IMR-90 (cell line): ENCODE measurements around the gene RAMP3. TPM values are rescaled to one million over a fixed set of nuclear protein-coding genes. Genes with fewer than 3 reads are reported as not detected.

ENCODE experiments used
- ATAC-seq: fragments of 200-7000 bp; cut with Tn5 transposase; 2 replicates; pipeline ENCODE4 v1.9.1; 2020; ENCODE audit warnings: low read depth, mild to moderate bottlenecking, moderate library complexity
- BruUV-seq: library from RNA; stranded (reverse); fragments of 400-500 nt; replicated peaks from 2 replicates; lab custom pipeline; 2021; lab: Mats Ljungman, UMichigan
- CTCF ChIA-PET: fragments of 300-600 bp; formaldehyde crosslinking; extraction: SDS; loops from one replicate; lab custom pipeline; 2021; ENCODE audit warnings: antibody characterized with exemption; lab: Yijun Ruan, JAX
- POLR2A ChIA-PET: fragments of 300-600 bp; sonication (Branson Sonifier 250); formaldehyde crosslinking; loops from one replicate; lab custom pipeline; 2022; ENCODE audit warnings: antibody characterized with exemption; ENCODE audit not compliant: unreplicated experiment; lab: Charles Lee
- DNase-seq: peaks from one replicate; pipeline ENCODE4 v3.0.0; 2013
- H2AFZ ChIP-seq: replicated peaks from 2 replicates; pipeline ENCODE3; 2013; ENCODE audit warnings: low read length, mild to moderate bottlenecking; ENCODE audit not compliant: poor library complexity
- H2AK5ac ChIP-seq: 2 replicates; pipeline ENCODE4 v1.6.1; 2013; ENCODE audit warnings: low read depth, low read length, inconsistent platforms
- H2AK9ac ChIP-seq: replicated peaks from 2 replicates; pipeline ENCODE3; 2013; ENCODE audit warnings: mild to moderate bottlenecking, low read depth, low read length, moderate library complexity; ENCODE audit not compliant: poor library complexity
- H2BK120ac ChIP-seq: 2 replicates; pipeline ENCODE4 v1.6.1; 2013; ENCODE audit warnings: low read depth, low read length, inconsistent platforms
- H2BK15ac ChIP-seq: 3 replicates; pipeline ENCODE4 v1.6.1; 2013; ENCODE audit warnings: low read depth, low read length, inconsistent platforms
- H2BK20ac ChIP-seq: 2 replicates; pipeline ENCODE4 v1.6.1; 2013; ENCODE audit warnings: low read depth, mild to moderate bottlenecking, inconsistent platforms, low read length, moderate library complexity
- H2BK5ac ChIP-seq: 2 replicates; pipeline ENCODE4 v1.6.1; 2013; ENCODE audit warnings: mild to moderate bottlenecking, low read depth, low read length, inconsistent platforms; ENCODE audit not compliant: poor library complexity, severe bottlenecking
- H3K14ac ChIP-seq: replicated peaks from 2 replicates; pipeline ENCODE4 v1.6.1; 2013; ENCODE audit warnings: low read depth, low read length, inconsistent platforms
- H3K18ac ChIP-seq: 2 replicates; pipeline ENCODE4 v1.6.1; 2013; ENCODE audit warnings: low read depth, low read length, control low read depth
- H3K23ac ChIP-seq: 2 replicates; pipeline ENCODE4 v1.6.1; 2013; ENCODE audit warnings: low read depth, low read length, inconsistent platforms
- H3K27ac ChIP-seq: 2 replicates; pipeline ENCODE4 v1.5.1; 2013; ENCODE audit warnings: mild to moderate bottlenecking, control low read depth, low read length; ENCODE audit not compliant: insufficient read depth
- H3K27me3 ChIP-seq: 2 replicates; pipeline ENCODE4 v1.6.1; 2013; ENCODE audit warnings: low read length; ENCODE audit not compliant: control insufficient read depth, insufficient read depth
- H3K36me3 ChIP-seq: 2 replicates; pipeline ENCODE4 v1.6.1; 2013; ENCODE audit warnings: low read length, mixed read lengths; ENCODE audit not compliant: control insufficient read depth, insufficient read depth
- H3K4ac ChIP-seq: 2 replicates; pipeline ENCODE4 v1.6.1; 2013; ENCODE audit warnings: low read depth, low read length, inconsistent platforms
- H3K4me1 ChIP-seq: 2 replicates; pipeline ENCODE4 v1.6.1; 2013; ENCODE audit warnings: low read length, mixed read lengths; ENCODE audit not compliant: control insufficient read depth, insufficient read depth
- H3K4me2 ChIP-seq: 2 replicates; pipeline ENCODE4 v1.6.1; 2013; ENCODE audit warnings: low read depth, mild to moderate bottlenecking, control low read depth, low read length, moderate library complexity
- H3K4me3 ChIP-seq: 2 replicates; pipeline ENCODE4 v1.5.1; 2013; ENCODE audit warnings: low read depth, mild to moderate bottlenecking, control low read depth, low read length, moderate library complexity; ENCODE audit not compliant: insufficient read depth
- H3K56ac ChIP-seq: 2 replicates; pipeline ENCODE4 v1.6.1; 2013; ENCODE audit warnings: low read length, inconsistent platforms; ENCODE audit not compliant: insufficient read depth; ENCODE audit errors: extremely low read depth
- H3K79me1 ChIP-seq, 2 experiments: 2 replicates each; pipeline ENCODE4 v1.6.1; 2013; ENCODE audit warnings: low read length in 2 of 2, inconsistent platforms in 1 of 2, low read depth in 1 of 2
- H3K9ac ChIP-seq: 2 replicates; pipeline ENCODE4 v1.6.1; 2013; ENCODE audit warnings: low read depth, low read length, control low read depth
- H3K9me1 ChIP-seq: 2 replicates; pipeline ENCODE4 v1.6.1; 2013; ENCODE audit warnings: low read length, inconsistent platforms; ENCODE audit not compliant: insufficient read depth
- H3K9me3 ChIP-seq: 2 replicates; pipeline ENCODE4 v1.6.1; 2013; ENCODE audit warnings: low read length; ENCODE audit not compliant: control insufficient read depth, insufficient read depth
- H4K20me1 ChIP-seq: 2 replicates; pipeline ENCODE4 v1.6.1; 2013; ENCODE audit warnings: low read length, inconsistent platforms; ENCODE audit not compliant: insufficient read depth
- H4K5ac ChIP-seq: 2 replicates; pipeline ENCODE4 v1.6.1; 2013; ENCODE audit warnings: mild to moderate bottlenecking, low read depth, low read length, control low read depth
- H4K8ac ChIP-seq, 2 experiments: 2 replicates each; pipeline ENCODE4 v1.6.1; 2013; ENCODE audit warnings: low read depth in 2 of 2, low read length in 2 of 2, control low read depth in 1 of 2, inconsistent platforms in 1 of 2
- H4K91ac ChIP-seq: 2 replicates; pipeline ENCODE4 v1.6.1; 2013; ENCODE audit warnings: low read depth, low read length, inconsistent platforms; ENCODE audit not compliant: insufficient read depth
- BHLHE40 ChIP-seq: fragments of 150-350 bp; IDR thresholded peaks from 2 replicates; pipeline ENCODE4 v1.6.1; 2016; ENCODE audit warnings: mild to moderate bottlenecking, low read depth, low read length
- CHD1 ChIP-seq: IDR thresholded peaks from 2 replicates; pipeline ENCODE4 v1.6.1; 2012; ENCODE audit warnings: low read depth, low read length, improper control_type of control experiment
- FOS ChIP-seq: fragments of 150-350 bp; IDR thresholded peaks from 2 replicates; pipeline ENCODE4 v1.6.1; 2016; ENCODE audit warnings: low read depth, low read length
- MAFK ChIP-seq: IDR thresholded peaks from 2 replicates; pipeline ENCODE4 v1.6.1; 2012; ENCODE audit warnings: low read depth, low read length, improper control_type of control experiment
- MAZ ChIP-seq: IDR thresholded peaks from 2 replicates; pipeline ENCODE4 v1.6.1; 2012; ENCODE audit warnings: low read depth, mild to moderate bottlenecking, low read length, improper control_type of control experiment, moderate library complexity, borderline replicate concordance
- MXI1 ChIP-seq: IDR thresholded peaks from 2 replicates; pipeline ENCODE4 v1.6.1; 2012; ENCODE audit warnings: low read depth, mild to moderate bottlenecking, low read length, moderate library complexity, borderline replicate concordance
- NFE2L2 ChIP-seq: fragments of 150-350 bp; IDR thresholded peaks from 2 replicates; pipeline ENCODE4 v1.6.1; 2016; ENCODE audit warnings: low read depth, mild to moderate bottlenecking, low read length
- POLR2A ChIP-seq: IDR thresholded peaks from 2 replicates; pipeline ENCODE4 v1.6.1; 2012; ENCODE audit warnings: mild to moderate bottlenecking, low read depth, low read length
- RAD21 ChIP-seq: IDR thresholded peaks from 2 replicates; pipeline ENCODE4 v1.6.1; 2012; ENCODE audit warnings: low read length, improper control_type of control experiment
- RCOR1 ChIP-seq: IDR thresholded peaks from 2 replicates; pipeline ENCODE4 v1.6.1; 2012; ENCODE audit warnings: mild to moderate bottlenecking, low read length, improper control_type of control experiment; ENCODE audit not compliant: insufficient replicate concordance
- RFX5 ChIP-seq: IDR thresholded peaks from 2 replicates; pipeline ENCODE4 v1.8.0; 2012; ENCODE audit warnings: low read depth, mild to moderate bottlenecking, low read length, moderate library complexity
- SMC3 ChIP-seq: fragments of 150-350 bp; IDR thresholded peaks from 2 replicates; pipeline ENCODE4 v1.6.1; 2016; ENCODE audit warnings: low read depth, mild to moderate bottlenecking, antibody characterized with exemption, low read length, moderate library complexity
- USF2 ChIP-seq: fragments of 150-350 bp; IDR thresholded peaks from 2 replicates; pipeline ENCODE4 v1.6.1; 2017; ENCODE audit warnings: mild to moderate bottlenecking, antibody characterized with exemption, low read length, low read depth
- WGBS, 2 experiments: methylation state at CpG; one replicate each; pipeline versions ENCODE4 v1.1.5 to v1.1.7; 2013; ENCODE audit warnings: missing lambda C conversion rate in 2 of 2; ENCODE audit not compliant: insufficient read length in 1 of 2; ENCODE audit errors: extremely low coverage in 2 of 2; 5-methylcytosine and 5-hydroxymethylcytosine counted together
- dilution Hi-C: fragments of 300-500 bp; cut with HindIII; formaldehyde crosslinking; loops from one replicate; pipeline ENCODE4 v1.14.3; 2018; ENCODE audit warnings: low sequenced_read_pairs; ENCODE audit not compliant: unreplicated experiment
- in situ Hi-C: fragments of 300-500 bp; cut with MboI; formaldehyde crosslinking; loops from 3 replicates; pipeline ENCODE4 v1.14.3; 2019; ENCODE audit warnings: low sequenced_read_pairs, inconsistent platforms, mixed read lengths
- intact Hi-C: fragments of 100-400 bp; cut with micrococcal nuclease; formaldehyde crosslinking; loops from 2 replicates; pipeline ENCODE4 v1.10.0; 2022
- polyA plus RNA-seq, 3 experiments: library from polyadenylated mRNA; depleted of rRNA; stranded (reverse); fragments of >200 nt; gene quantifications; 2 replicates each; pipeline ENCODE4 v1.2.3, GENCODE V29; 2012; ENCODE audit warnings: low replicate concordance in 1 of 3
- total RNA-seq: library from RNA; depleted of rRNA; stranded (reverse); fragments of >200 nt; gene quantifications from 2 replicates; pipeline ENCODE4 v1.2.3, GENCODE V29; 2012
- TF ChIP-seq, protein P1 (sequence below): fragments of 150-350 bp; IDR thresholded peaks from 2 replicates; pipeline ENCODE4 v1.6.1; 2016; ENCODE audit warnings: low read depth, mild to moderate bottlenecking, low read length, moderate library complexity, borderline replicate concordance
- TF ChIP-seq, protein P2 (sequence below): conservative IDR thresholded peaks from 2 replicates; pipeline ENCODE4 v1.5.1; 2012; ENCODE audit warnings: mild to moderate bottlenecking, low read depth, low read length, improper control_type of control experiment

Gene RAMP3
- total and polyA plus RNA-seq, 2 of the 4 experiments (the other 2 are of a cell fraction): not detected

- Histone ChIP-seq H2AK5ac (no peak overlapping the region), H2AK9ac (no peak overlapping the region), H3K36me3 (no peaks in the 10 kb centered on the region), H4K20me1 (no peaks in the 10 kb centered on the region), H3K4me1 (no peaks in the 10 kb centered on the region), H4K91ac (no peak overlapping the region), H3K9me3 (no peaks in the 10 kb centered on the region), H3K56ac (no peak overlapping the region), H3K9ac (no peak overlapping the region), H2BK20ac (no peak overlapping the region), H3K4ac (no peak overlapping the region), H4K8ac (no peak overlapping the region), H3K27me3 (peaks cover 13% of the 10 kb centered on the region; the same call in 1 of the 2 replicates), H3K18ac (no peak overlapping the region), H3K79me1 (no peaks in the 10 kb centered on the region), H3K23ac (no peak overlapping the region), H3K27ac (no peak overlapping the region), H2BK5ac (no peak overlapping the region), H3K4me3 (no peak overlapping the region), H4K5ac (no peak overlapping the region), H2BK120ac (no peak overlapping the region), H3K14ac (no peak overlapping the region), H3K9me1 (0 out of 2 replicates have a peak, but pooled peaks cover 2% of the 10 kb centered on the region), H3K4me2 (no peak overlapping the region), H2AFZ (no peak overlapping the region), H2BK15ac (no peak overlapping the region)
- ChIA-PET CTCF (no interaction called here), POLR2A (no interaction called here)
- in situ Hi-C loops: no loop called here
- intact Hi-C loops: no loop called here
- ATAC-seq: no peak
- WGBS, 2 experiments: no CpG with 5 or more reads among the region's 2 CpGs
- TF ChIP-seq SMC3 (no peak), RAD21 (no peak), MAFK (no peak), USF2 (no peak), BHLHE40 (no peak), FOS (no peak), RFX5 (no peak), NFE2L2 (no peak), RCOR1 (no peak), MXI1 (no peak), CHD1 (no peak), POLR2A (no peak), MAZ (no peak)
- TF ChIP-seq, protein P1, sequence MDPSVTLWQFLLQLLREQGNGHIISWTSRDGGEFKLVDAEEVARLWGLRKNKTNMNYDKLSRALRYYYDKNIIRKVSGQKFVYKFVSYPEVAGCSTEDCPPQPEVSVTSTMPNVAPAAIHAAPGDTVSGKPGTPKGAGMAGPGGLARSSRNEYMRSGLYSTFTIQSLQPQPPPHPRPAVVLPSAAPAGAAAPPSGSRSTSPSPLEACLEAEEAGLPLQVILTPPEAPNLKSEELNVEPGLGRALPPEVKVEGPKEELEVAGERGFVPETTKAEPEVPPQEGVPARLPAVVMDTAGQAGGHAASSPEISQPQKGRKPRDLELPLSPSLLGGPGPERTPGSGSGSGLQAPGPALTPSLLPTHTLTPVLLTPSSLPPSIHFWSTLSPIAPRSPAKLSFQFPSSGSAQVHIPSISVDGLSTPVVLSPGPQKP: no peak
- TF ChIP-seq, protein P2, sequence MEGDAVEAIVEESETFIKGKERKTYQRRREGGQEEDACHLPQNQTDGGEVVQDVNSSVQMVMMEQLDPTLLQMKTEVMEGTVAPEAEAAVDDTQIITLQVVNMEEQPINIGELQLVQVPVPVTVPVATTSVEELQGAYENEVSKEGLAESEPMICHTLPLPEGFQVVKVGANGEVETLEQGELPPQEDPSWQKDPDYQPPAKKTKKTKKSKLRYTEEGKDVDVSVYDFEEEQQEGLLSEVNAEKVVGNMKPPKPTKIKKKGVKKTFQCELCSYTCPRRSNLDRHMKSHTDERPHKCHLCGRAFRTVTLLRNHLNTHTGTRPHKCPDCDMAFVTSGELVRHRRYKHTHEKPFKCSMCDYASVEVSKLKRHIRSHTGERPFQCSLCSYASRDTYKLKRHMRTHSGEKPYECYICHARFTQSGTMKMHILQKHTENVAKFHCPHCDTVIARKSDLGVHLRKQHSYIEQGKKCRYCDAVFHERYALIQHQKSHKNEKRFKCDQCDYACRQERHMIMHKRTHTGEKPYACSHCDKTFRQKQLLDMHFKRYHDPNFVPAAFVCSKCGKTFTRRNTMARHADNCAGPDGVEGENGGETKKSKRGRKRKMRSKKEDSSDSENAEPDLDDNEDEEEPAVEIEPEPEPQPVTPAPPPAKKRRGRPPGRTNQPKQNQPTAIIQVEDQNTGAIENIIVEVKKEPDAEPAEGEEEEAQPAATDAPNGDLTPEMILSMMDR: no peak
- dilution Hi-C loops: no loop called here
- no TSS peak for BruUV-seq
- no peak for DNase-seq
Observed at GRCh38 chr7:45225948-45226335, 68.4 kb downstream of the RAMP3 start.
